ENCODE data around the gene ZNF385D.
A peak's percentile ranks its signal among the peaks of the same experiment; 100 is the strongest.

The ZNF385D gene

DNA sequence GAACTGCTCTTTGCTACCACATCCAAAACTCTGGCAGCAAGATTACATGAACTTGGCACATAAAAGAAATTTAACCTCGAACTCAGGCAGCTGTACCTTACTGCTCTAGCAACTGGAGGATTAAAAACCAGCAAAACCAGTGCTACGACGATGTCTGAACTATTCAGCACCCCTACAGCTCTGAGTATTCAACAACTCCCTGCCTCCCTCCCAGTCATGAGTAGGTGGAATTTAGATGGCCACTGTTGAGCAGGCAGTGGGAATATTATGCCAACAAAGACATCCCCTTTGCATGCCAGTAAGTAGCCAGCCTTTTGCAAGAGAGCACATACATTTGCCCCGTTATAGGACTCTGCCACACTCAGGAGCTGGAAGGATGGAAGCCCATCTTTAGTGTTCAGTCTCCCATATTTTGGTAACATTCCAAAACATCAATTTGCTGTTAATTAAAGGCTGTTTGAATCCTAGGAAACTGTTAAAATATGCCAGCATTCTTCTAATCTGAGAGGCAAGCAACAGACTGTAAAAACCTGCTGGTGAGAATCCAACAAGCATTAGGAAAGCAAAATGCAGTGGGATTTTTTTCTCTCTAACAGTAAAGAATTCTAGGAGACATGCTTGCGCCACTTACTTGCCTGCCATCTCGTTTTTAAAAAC, 85.4 kb downstream of the ZNF385D start:
- DNase-seq (ENCODE audit: low read depth) = peak; percentile 24
- no peak overlapping the region for H3K4me3 ChIP-seq (ENCODE audit: low read length)
- TF ChIP-seq, protein P1, sequence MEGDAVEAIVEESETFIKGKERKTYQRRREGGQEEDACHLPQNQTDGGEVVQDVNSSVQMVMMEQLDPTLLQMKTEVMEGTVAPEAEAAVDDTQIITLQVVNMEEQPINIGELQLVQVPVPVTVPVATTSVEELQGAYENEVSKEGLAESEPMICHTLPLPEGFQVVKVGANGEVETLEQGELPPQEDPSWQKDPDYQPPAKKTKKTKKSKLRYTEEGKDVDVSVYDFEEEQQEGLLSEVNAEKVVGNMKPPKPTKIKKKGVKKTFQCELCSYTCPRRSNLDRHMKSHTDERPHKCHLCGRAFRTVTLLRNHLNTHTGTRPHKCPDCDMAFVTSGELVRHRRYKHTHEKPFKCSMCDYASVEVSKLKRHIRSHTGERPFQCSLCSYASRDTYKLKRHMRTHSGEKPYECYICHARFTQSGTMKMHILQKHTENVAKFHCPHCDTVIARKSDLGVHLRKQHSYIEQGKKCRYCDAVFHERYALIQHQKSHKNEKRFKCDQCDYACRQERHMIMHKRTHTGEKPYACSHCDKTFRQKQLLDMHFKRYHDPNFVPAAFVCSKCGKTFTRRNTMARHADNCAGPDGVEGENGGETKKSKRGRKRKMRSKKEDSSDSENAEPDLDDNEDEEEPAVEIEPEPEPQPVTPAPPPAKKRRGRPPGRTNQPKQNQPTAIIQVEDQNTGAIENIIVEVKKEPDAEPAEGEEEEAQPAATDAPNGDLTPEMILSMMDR (conservative IDR thresholded peaks at IDR 0.05; ENCODE audit: low read length) = no peak

DNA sequence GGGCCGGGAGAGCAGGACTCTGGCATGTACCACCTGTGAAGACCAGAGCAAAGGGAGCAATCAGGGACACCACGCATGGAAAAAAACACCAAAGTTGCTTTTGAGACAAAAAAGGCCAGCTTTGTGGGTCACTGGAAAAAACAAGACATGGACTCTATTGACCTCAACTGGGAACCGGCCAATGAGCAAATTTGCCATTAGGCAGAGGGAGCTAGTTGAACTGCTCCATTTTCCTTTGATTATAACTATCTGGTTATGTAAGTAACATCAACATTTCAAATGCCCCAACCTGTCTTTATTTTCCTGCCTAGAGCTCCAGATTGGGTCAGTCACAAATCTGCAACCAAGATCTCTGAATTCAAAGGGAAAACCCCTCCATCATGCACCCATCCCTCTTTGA, 86.0 kb downstream of the ZNF385D start:
- no peak for DNase-seq (ENCODE audit: low read depth)
- TF ChIP-seq, protein P1 (conservative IDR thresholded peaks at IDR 0.05; ENCODE audit: low read length) = no peak
- H3K4me3 ChIP-seq (ENCODE audit: low read length) = no peak overlapping the region

DNA sequence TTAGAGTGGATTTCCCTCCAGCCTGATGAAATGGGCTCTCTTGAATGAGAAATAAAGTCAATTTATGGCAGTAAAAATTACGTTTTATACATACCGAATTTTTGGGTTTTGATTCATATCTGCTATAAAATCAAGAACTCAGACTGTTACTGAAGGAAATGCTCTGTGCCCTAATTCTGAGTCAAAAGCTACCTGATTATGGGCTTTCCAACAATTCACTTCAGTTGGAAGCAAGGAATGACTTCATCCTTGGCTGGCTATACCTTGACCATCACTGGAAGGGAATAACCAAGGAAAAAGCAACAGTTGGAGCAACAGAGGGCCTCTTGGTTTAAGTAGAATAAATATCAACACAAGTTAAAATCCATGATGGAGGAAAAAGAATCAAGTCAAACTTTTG, 88.6 kb downstream of the ZNF385D start:
- no peak for DNase-seq (ENCODE audit: low read depth)
- H3K4me3 ChIP-seq (ENCODE audit: low read length) = no peak overlapping the region
- TF ChIP-seq, protein P1 (conservative IDR thresholded peaks at IDR 0.05; ENCODE audit: low read length) = no peak

DNA sequence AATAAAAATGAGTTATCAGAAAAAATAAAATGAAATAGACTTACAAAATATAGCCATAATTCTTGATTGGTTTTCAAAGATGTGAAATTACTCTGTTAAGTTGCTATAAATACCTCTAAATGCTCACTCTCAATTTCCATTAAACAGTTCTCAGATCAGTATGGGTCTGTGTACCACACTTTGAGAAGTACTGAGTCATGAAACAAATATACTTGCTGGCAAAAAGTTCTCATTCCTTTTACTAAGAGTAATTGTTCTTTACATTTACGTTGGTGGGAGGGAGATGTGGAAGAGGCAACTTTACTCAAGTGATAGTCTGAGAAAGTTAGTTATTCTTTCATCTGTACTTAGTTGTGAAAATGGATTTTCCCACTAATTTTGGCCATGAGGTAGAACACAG, 96.3 kb downstream of the ZNF385D start:
- peak; percentile 68 for DNase-seq (ENCODE audit: low read depth)
- TF ChIP-seq, protein P1 (conservative IDR thresholded peaks at IDR 0.05; ENCODE audit: low read length) = no peak
- H3K4me3 ChIP-seq (ENCODE audit: low read length) = no peak overlapping the region

DNA sequence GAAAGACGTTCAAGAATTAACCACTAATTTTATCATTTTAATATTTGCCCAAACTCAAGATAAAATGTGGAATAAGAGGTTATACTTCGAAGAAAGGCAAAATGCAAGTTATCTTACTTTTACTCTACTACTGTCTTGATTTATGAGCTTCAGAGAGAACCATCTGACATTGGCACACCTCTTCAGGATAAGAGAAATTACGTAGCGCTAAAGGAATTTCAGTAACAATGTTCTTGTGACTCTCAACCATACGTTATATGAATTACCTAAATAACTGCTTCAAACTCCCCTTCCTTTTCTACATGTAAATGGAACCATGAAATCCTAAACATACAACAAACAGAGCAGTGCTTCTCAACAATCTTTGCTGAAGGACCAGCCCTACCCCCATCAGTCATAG, 96.8 kb downstream of the ZNF385D start:
- no peak for DNase-seq (ENCODE audit: low read depth)
- no peak overlapping the region for H3K4me3 ChIP-seq (ENCODE audit: low read length)
- TF ChIP-seq, protein P1 (conservative IDR thresholded peaks at IDR 0.05; ENCODE audit: low read length) = no peak

DNA sequence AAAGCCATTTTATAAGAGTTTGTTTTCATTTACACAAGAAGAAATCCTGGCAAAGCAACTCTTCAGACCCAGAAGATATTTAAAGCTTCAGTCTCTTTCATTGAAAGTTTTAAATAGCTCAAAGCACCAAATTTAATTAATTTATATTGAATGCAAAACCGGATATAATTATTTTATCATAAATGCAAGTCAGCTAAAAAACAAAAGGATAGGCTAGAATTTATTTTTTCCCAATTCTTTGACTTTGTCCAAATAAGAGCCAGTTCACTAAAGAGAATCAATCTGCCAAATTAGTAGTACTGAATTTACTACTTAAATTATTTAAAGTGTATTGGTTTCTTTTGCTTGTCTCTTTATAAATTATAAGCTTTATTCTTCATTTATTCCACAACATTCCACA, 101.5 kb downstream of the ZNF385D start:
- no peak for DNase-seq (ENCODE audit: low read depth)
- no peak overlapping the region for H3K4me3 ChIP-seq (ENCODE audit: low read length)
- TF ChIP-seq, protein P1 (conservative IDR thresholded peaks at IDR 0.05; ENCODE audit: low read length) = no peak

DNA sequence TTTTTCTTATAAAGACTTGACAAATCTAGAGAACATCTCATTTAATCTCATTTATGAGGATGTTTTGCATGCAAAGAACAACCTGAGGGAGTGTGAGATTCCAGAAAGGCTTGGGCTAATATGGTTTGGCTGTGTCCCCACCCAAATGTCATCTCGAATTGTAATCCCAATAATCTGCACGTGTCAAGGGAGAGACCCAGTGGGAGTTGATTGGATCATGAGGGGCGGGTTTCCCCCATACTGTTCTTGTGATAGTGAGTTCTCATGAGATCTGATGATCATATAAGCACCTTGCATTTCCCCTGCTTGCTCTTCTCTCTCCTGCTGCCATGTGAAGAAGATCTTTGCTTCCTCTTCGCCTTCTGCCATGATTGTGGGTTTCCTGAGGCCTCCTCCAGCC, 103.0 kb downstream of the ZNF385D start:
- DNase-seq (ENCODE audit: low read depth) = no peak
- no peak overlapping the region for H3K4me3 ChIP-seq (ENCODE audit: low read length)
- TF ChIP-seq, protein P1 (conservative IDR thresholded peaks at IDR 0.05; ENCODE audit: low read length) = no peak

All from AG10803 (cell line).